Heart left ventricle (tissue), 16 donors: ENCODE data around the gene DTWD1. TPM values are rescaled to one million over a fixed set of nuclear protein-coding genes. Genes with fewer than 3 reads are reported as not detected.
"Not testable (repeated sequence)": the region's sequence is repeated elsewhere in the genome, so short reads cannot be mapped to it uniquely, and the experiment has no call there.

ENCODE experiments used
- ATAC-seq, 4 donors: fragments of 200-7000 bp; cut with Tn5 transposase; one replicate each; pipeline ENCODE4 v1.9.1; 2020 to 2022; ENCODE audit warnings: moderate library complexity in 4 of 4, mild to moderate bottlenecking in 3 of 4, moderate number of reproducible peaks in 1 of 4
- DNase-seq, 5 donors: peaks; one replicate each; pipeline ENCODE4 v3.0.0-alpha.2; 2020
- H3K27ac ChIP-seq, 12 donors: fragments of 200-600 bp; sonication (generic) in 4 of 12; one replicate each; pipeline versions ENCODE4 v1.5.0 to v1.8.0; 2016 to 2022; ENCODE audit warnings: mild to moderate bottlenecking in 2 of 12
- H3K27me3 ChIP-seq, 9 donors: fragments of 200-600 bp; sonication (generic) in 2 of 9; one replicate each; pipeline versions ENCODE4 v1.5.1 to v1.8.0; 2016 to 2022; ENCODE audit warnings: mild to moderate bottlenecking in 3 of 9
- H3K36me3 ChIP-seq, 9 donors: fragments of 200-600 bp; sonication (generic) in 2 of 9; one replicate each; pipeline versions ENCODE4 v1.5.0 to v1.8.0; 2018 to 2022; ENCODE audit warnings: mild to moderate bottlenecking in 2 of 9
- H3K4me1 ChIP-seq, 12 donors: fragments of 200-600 bp; sonication (generic) in 4 of 12; one replicate each; pipeline versions ENCODE4 v1.5.0 to v1.8.0; 2016 to 2022; ENCODE audit warnings: mild to moderate bottlenecking in 3 of 12
- H3K4me3 ChIP-seq, 12 donors: fragments of 200-600 bp; sonication (generic) in 4 of 12; one replicate each; pipeline versions ENCODE4 v1.5.0 to v1.8.0; 2017 to 2022; ENCODE audit warnings: mild to moderate bottlenecking in 9 of 12, moderate library complexity in 4 of 12
- H3K9me3 ChIP-seq, 12 donors: fragments of 200-600 bp; sonication (generic) in 4 of 12; one replicate each; pipeline versions ENCODE4 v1.5.0 to v1.8.0; 2016 to 2022; ENCODE audit warnings: mild to moderate bottlenecking in 1 of 12
- CTCF ChIP-seq, 12 donors: fragments of 200-600 bp; sonication (generic) in 4 of 12; IDR thresholded peaks; one replicate each; pipeline versions ENCODE4 v1.5.0 to v1.8.0; 2018 to 2022; ENCODE audit warnings: antibody characterized with exemption in 12 of 12, mild to moderate bottlenecking in 5 of 12
- POLR2A ChIP-seq, 2 donors: fragments of 450-650 bp; IDR thresholded peaks; one replicate each; pipeline ENCODE4 v1.6.1; 2017; ENCODE audit warnings: antibody characterized with exemption in 2 of 2, mild to moderate bottlenecking in 2 of 2, moderate library complexity in 2 of 2
- WGBS, 4 donors: extraction: QIAGEN DNeasy Blood & Tissue Kit in 2 of 4; methylation state at CpG; one replicate each; pipeline versions ENCODE4 v1.1.5 to v1.1.7; 2013 to 2018; 5-methylcytosine and 5-hydroxymethylcytosine counted together
- intact Hi-C, 10 donors: fragments of 100-400 bp; cut with DNase I; formaldehyde crosslinking; loops; one replicate each; pipeline versions ENCODE4 v1.11.1 to v1.14.2; 2022
- polyA plus RNA-seq, 2 donors: library from polyadenylated mRNA; stranded (reverse); fragments of 200-250 nt; gene quantifications; one replicate each; pipeline ENCODE4 v1.2.3, GENCODE V29; 2013
- total RNA-seq, 9 donors: library from RNA; depleted of rRNA in 2 of 9; stranded (reverse); fragments of >200 nt in 2 of 9; fragmentation: NEBNext Ultra II Directional in 3 of 9; extraction: Animal tissue kit (Norgen Biotek cat#: 25700) in 3 of 9; gene quantifications; one replicate each; pipeline versions ENCODE4 v1.1.0 to v1.2.4, GENCODE V29; 2016 to 2023
- donor health status: ischemic (EF 13 %, LVEDD 7.1; RV severe dilation, severe dysfunction).
- donor health status: healthy with polysubstance abuse.
- donor health status: DM: no; HTN: yes; CAD: no.
- donor health status: DM: no; HTN: no; CAD: no.
- donor health status: ischemic (EF 25% LVEDD 6.9; RV normal size, moderate dysfunction).
- donor health status: ischemic (EF 25% LVEDD 5.7; RV mildly dilated, moderate dysfunction).
- donor health status: healthy.
- donor health status: DM: yes; HTN: yes; CAD: no.
- donor health status: ischemic (EF 35%, LVEDD 5.7; RV mildly dilated, moderate dysfunction).
- donor health status: nonischemic (EF 11% LVEDD 7.7; RV severe dilation, severe dysfunction).
- donor health status: DM: yes; HTN: yes; CAD: no.
- donor health status: PGD.
- donor health status: ischemic (EF 29% LVEDD 5.4; RV normal size, mild dysfunction).
- donor health status: nonischemic (EF 23%, LVEDD 6.1; RV moderate dilation, normal function).

The DTWD1 gene
- total and polyA plus RNA-seq, 11 donors, result 6.3 to 28.0 (median 17.8) TPM

GRCh38 chr15:49604625-49605409 lies 16.0 kb upstream of the DTWD1 start:
- ATAC-seq (no peak), DNase-seq (no peak)
- TF ChIP-seq CTCF (IDR thresholded peaks at IDR 0.05), result no peak
- TF ChIP-seq POLR2A (IDR thresholded peaks at IDR 0.05), result no peak
- peaks cover 0 to 46% (median 14%) of the 10 kb centered on the region in 12 donors for H3K9me3 ChIP-seq
- peaks cover 0 to 14% (median 0%) of the 10 kb centered on the region in 9 donors for H3K36me3 ChIP-seq
- H3K27me3 ChIP-seq, result no peaks in the 10 kb centered on the region
- H3K4me1 ChIP-seq, result no peaks in the 10 kb centered on the region
- WGBS, 4 donors, result 93 to 100% (median 99%) methylated on average over 1 to 2 of the region's 2 CpGs
- H3K4me3 ChIP-seq, result no peak overlapping the region
- intact Hi-C loops, result no loop called here
- no peak overlapping the region for H3K27ac ChIP-seq

GRCh38 chr15:49605588-49605987 lies 15.3 kb upstream of the DTWD1 start:
- ATAC-seq, result no peak
- WGBS, 4 donors, result 95 to 100% (median 97%) methylated on average over 2 of the region's 2 CpGs

GRCh38 chr15:49606594-49606993 lies 14.3 kb upstream of the DTWD1 start:
- DNase-seq, result no peak
- intact Hi-C loops, result no loop called here
- TF ChIP-seq POLR2A (IDR thresholded peaks at IDR 0.05) (no peak), CTCF (IDR thresholded peaks at IDR 0.05) (peak in 1 of 12 donors; percentile 11)
- Histone ChIP-seq H3K4me3 (no peak overlapping the region), H3K9me3 (peaks cover 0 to 28% (median 3%) of the 10 kb centered on the region in 12 donors), H3K27me3 (no peaks in the 10 kb centered on the region), H3K4me1 (no peaks in the 10 kb centered on the region), H3K27ac (no peak overlapping the region), H3K36me3 (peaks cover 0 to 11% (median 0%) of the 10 kb centered on the region in 9 donors)
- no peak for ATAC-seq

More at GRCh38 chr15:49605588-49605987, 15.3 kb upstream of the DTWD1 start:
- Histone ChIP-seq H3K27me3 (no peaks in the 10 kb centered on the region), H3K4me1 (no peaks in the 10 kb centered on the region), H3K9me3 (peaks cover 0 to 39% (median 10%) of the 10 kb centered on the region in 12 donors), H3K27ac (no peak overlapping the region), H3K36me3 (peaks cover 0 to 13% (median 0%) of the 10 kb centered on the region in 9 donors), H3K4me3 (no peak overlapping the region)
- DNase-seq, result no peak
- TF ChIP-seq CTCF (IDR thresholded peaks at IDR 0.05) (no peak), POLR2A (IDR thresholded peaks at IDR 0.05) (no peak)
- intact Hi-C loops, result no loop called here

- H3K9me3 ChIP-seq, result peaks cover 0 to 19% (median 0%) of the 10 kb centered on the region in 12 donors
- H3K36me3 ChIP-seq, result peaks cover 0 to 7% (median 0%) of the 10 kb centered on the region in 9 donors
- intact Hi-C loops, result no loop called here
- H3K27me3 ChIP-seq, result no peaks in the 10 kb centered on the region
- no peak overlapping the region for H3K27ac ChIP-seq
- 92 to 99% (median 94%) methylated on average over 2 of the region's 2 CpGs for WGBS, 4 donors
- TF ChIP-seq POLR2A (IDR thresholded peaks at IDR 0.05), result no peak
- no peak for TF ChIP-seq CTCF (IDR thresholded peaks at IDR 0.05)
- no peak overlapping the region for H3K4me3 ChIP-seq
- no peaks in the 10 kb centered on the region for H3K4me1 ChIP-seq
- no peak for DNase-seq
- no peak for ATAC-seq
Observed at GRCh38 chr15:49610157-49610918, 10.5 kb upstream of the DTWD1 start.

- intact Hi-C loops, ATAC-seq, DNase-seq, H3K27me3 ChIP-seq, H3K36me3 ChIP-seq, H3K4me3 ChIP-seq, H3K27ac ChIP-seq, H3K4me1 ChIP-seq: not testable (repeated sequence)
- 97 to 100% (median 99%) methylated on average over 3 of the region's 3 CpGs for WGBS, 4 donors
- H3K9me3 ChIP-seq, result peaks cover 0 to 26% (median 0%) of the 10 kb centered on the region in 12 donors
Observed at GRCh38 chr15:49612240-49612639, 8.6 kb upstream of the DTWD1 start.
